Neural cell (in vitro differentiated cells): ENCODE measurements around the gene GNAS-AS1. TPM values are rescaled to one million over a fixed set of nuclear protein-coding genes. Genes with fewer than 3 reads are reported as not detected.

Source experiments
- H2AFZ ChIP-seq: fragments of 200-600, 300-800 bp; sonication (generic), shearing (Covaris generic); 2 replicates; pipeline ENCODE4 v1.6.0; 2014; ENCODE audit warnings: low read depth, mild to moderate bottlenecking, antibody characterized with exemption, low read length, moderate library complexity
- H3F3A ChIP-seq: fragments of 200-600 bp; shearing (Covaris generic); 2 replicates; pipeline ENCODE4 v1.6.1; 2016; ENCODE audit warnings: mild to moderate bottlenecking, moderate library complexity, mixed read lengths, antibody characterized with exemption, low read length; ENCODE audit not compliant: insufficient read depth, poor library complexity, severe bottlenecking
- H3K27ac ChIP-seq: fragments of 200-600, 300-800 bp; sonication (generic), shearing (Covaris generic); 2 replicates; pipeline ENCODE4 v1.5.1; 2014; ENCODE audit warnings: mild to moderate bottlenecking, low read length, moderate library complexity
- H3K27me3 ChIP-seq: fragments of 300-800, 200-600 bp; sonication (generic), shearing (Covaris generic); 2 replicates; pipeline ENCODE4 v1.6.0; 2014; ENCODE audit warnings: mild to moderate bottlenecking, low read depth, low read length, moderate library complexity; ENCODE audit not compliant: insufficient read depth
- H3K36me3 ChIP-seq: fragments of 300-800, 200-600 bp; sonication (generic), shearing (Covaris generic); 2 replicates; pipeline ENCODE4 v1.5.1; 2014; ENCODE audit warnings: mild to moderate bottlenecking, antibody characterized with exemption, low read length, moderate library complexity; ENCODE audit not compliant: insufficient read depth
- H3K4me2 ChIP-seq: fragments of 300-800, 200-600 bp; sonication (generic), shearing (Covaris generic); 2 replicates; pipeline ENCODE4 v1.6.0; 2014; ENCODE audit warnings: mild to moderate bottlenecking, low read length
- H3K4me3 ChIP-seq: fragments of 300-800, 200-600 bp; sonication (generic), shearing (Covaris generic); 2 replicates; pipeline ENCODE4 v1.5.1; 2014; ENCODE audit warnings: mild to moderate bottlenecking, low read length, moderate library complexity
- H3K79me2 ChIP-seq: fragments of 200-600 bp; shearing (Covaris generic); replicated peaks from 2 replicates; pipeline ENCODE4 v1.6.0; 2014; ENCODE audit warnings: mild to moderate bottlenecking, low read length, moderate library complexity; ENCODE audit not compliant: insufficient read depth
- H3K9ac ChIP-seq: fragments of 300-800, 200-600 bp; sonication (generic), shearing (Covaris generic); 2 replicates; pipeline ENCODE4 v1.6.1; 2016; ENCODE audit warnings: mild to moderate bottlenecking, low read length, mixed read lengths
- H3K9me2 ChIP-seq: fragments of 200-600 bp; shearing (Covaris generic); 2 replicates; pipeline ENCODE4 v1.6.1; 2016; ENCODE audit warnings: mild to moderate bottlenecking, low read length, mixed read lengths; ENCODE audit not compliant: insufficient read depth
- H3K9me3 ChIP-seq: fragments of 200-600, 300-800 bp; sonication (generic), shearing (Covaris generic); 2 replicates; pipeline ENCODE4 v1.6.1; 2016; ENCODE audit warnings: mild to moderate bottlenecking, mixed run types, low read length, moderate library complexity, mixed read lengths
- H4K20me1 ChIP-seq: fragments of 200-600 bp; shearing (Covaris generic); 2 replicates; pipeline ENCODE4 v1.6.1; 2016; ENCODE audit warnings: mild to moderate bottlenecking, mixed run types; ENCODE audit not compliant: insufficient read depth
- EP300 ChIP-seq: fragments of 450-650 bp; conservative IDR thresholded peaks from 2 replicates; pipeline ENCODE4 v1.6.1; 2014; ENCODE audit warnings: antibody characterized with exemption, mild to moderate bottlenecking, moderate library complexity; ENCODE audit not compliant: poor library complexity, severe bottlenecking
- EZH2 ChIP-seq: fragments of 200-600, 300-800 bp; shearing (Covaris generic), sonication (generic); IDR thresholded peaks from 2 replicates; pipeline ENCODE4 v1.6.1; 2014; ENCODE audit warnings: antibody characterized with exemption, low read length, borderline replicate concordance, mild to moderate bottlenecking; ENCODE audit not compliant: insufficient read depth, poor library complexity, severe bottlenecking
- MXI1 ChIP-seq: fragments of 450-650 bp; conservative IDR thresholded peaks from 2 replicates; pipeline ENCODE4 v1.6.1; 2014; ENCODE audit warnings: antibody characterized with exemption, mild to moderate bottlenecking; ENCODE audit not compliant: poor library complexity, severe bottlenecking
- POLR2AphosphoS5 ChIP-seq: IDR thresholded peaks from 2 replicates; pipeline ENCODE4 v1.6.1; 2012
- REST ChIP-seq: IDR thresholded peaks from 2 replicates; pipeline ENCODE4 v1.6.1; 2012; ENCODE audit warnings: borderline replicate concordance
- TAF1 ChIP-seq: IDR thresholded peaks from 2 replicates; pipeline ENCODE4 v1.6.1; 2012; ENCODE audit warnings: low read depth
- polyA plus RNA-seq: library from polyadenylated mRNA; depleted of rRNA; stranded (reverse); fragments of >200 nt; gene quantifications from 2 replicates; pipeline ENCODE4 v1.2.3, GENCODE V29; 2014

Gene GNAS-AS1
- polyA plus RNA-seq, 1 donor from 2014 or later = not detected

- Histone ChIP-seq H3K4me2 (no peak overlapping the region), H3K27me3 (peaks cover 61% of the 10 kb centered on the region), H3K4me3 (no peak overlapping the region), H3K9me2 (no peaks in the 10 kb centered on the region), H3K9ac (no peak overlapping the region), H4K20me1 (no peaks in the 10 kb centered on the region), H3K79me2 (no peaks in the 10 kb centered on the region), H3F3A (no peaks in the 10 kb centered on the region), H3K36me3 (no peaks in the 10 kb centered on the region), H2AFZ (no peak overlapping the region), H3K9me3 (no peaks in the 10 kb centered on the region), H3K27ac (no peak overlapping the region)
- TF ChIP-seq EZH2 (no peak), TAF1 (no peak), POLR2AphosphoS5 (no peak), REST (no peak)
Measured at GRCh38 chr20:58842276-58842675, 8.4 kb downstream of the GNAS-AS1 start.

- no peak overlapping the region for H3K4me2 ChIP-seq
Measured at GRCh38 chr20:58841539-58842264, 9.0 kb downstream of the GNAS-AS1 start.

More at GRCh38 chr20:58841539-58842264, 9.0 kb downstream of the GNAS-AS1 start:
- H3K79me2 ChIP-seq = no peaks in the 10 kb centered on the region
- no peak for TF ChIP-seq TAF1
- TF ChIP-seq MXI1 = no peak
- no peak for TF ChIP-seq EP300
- TF ChIP-seq POLR2AphosphoS5 = no peak
- TF ChIP-seq REST = no peak
- no peak for TF ChIP-seq EZH2
- no peak overlapping the region for H3K4me3 ChIP-seq
- no peaks in the 10 kb centered on the region for H3K9me2 ChIP-seq
- H3K27me3 ChIP-seq = peaks cover 61% of the 10 kb centered on the region
- no peaks in the 10 kb centered on the region for H4K20me1 ChIP-seq
- H3K27ac ChIP-seq = no peak overlapping the region
- H3K9me3 ChIP-seq = no peaks in the 10 kb centered on the region
- H3F3A ChIP-seq = no peaks in the 10 kb centered on the region
- no peak overlapping the region for H2AFZ ChIP-seq
- no peaks in the 10 kb centered on the region for H3K36me3 ChIP-seq
- H3K9ac ChIP-seq = no peak overlapping the region
